Measurements from ENCODE around the gene FAM83G.

DNA sequence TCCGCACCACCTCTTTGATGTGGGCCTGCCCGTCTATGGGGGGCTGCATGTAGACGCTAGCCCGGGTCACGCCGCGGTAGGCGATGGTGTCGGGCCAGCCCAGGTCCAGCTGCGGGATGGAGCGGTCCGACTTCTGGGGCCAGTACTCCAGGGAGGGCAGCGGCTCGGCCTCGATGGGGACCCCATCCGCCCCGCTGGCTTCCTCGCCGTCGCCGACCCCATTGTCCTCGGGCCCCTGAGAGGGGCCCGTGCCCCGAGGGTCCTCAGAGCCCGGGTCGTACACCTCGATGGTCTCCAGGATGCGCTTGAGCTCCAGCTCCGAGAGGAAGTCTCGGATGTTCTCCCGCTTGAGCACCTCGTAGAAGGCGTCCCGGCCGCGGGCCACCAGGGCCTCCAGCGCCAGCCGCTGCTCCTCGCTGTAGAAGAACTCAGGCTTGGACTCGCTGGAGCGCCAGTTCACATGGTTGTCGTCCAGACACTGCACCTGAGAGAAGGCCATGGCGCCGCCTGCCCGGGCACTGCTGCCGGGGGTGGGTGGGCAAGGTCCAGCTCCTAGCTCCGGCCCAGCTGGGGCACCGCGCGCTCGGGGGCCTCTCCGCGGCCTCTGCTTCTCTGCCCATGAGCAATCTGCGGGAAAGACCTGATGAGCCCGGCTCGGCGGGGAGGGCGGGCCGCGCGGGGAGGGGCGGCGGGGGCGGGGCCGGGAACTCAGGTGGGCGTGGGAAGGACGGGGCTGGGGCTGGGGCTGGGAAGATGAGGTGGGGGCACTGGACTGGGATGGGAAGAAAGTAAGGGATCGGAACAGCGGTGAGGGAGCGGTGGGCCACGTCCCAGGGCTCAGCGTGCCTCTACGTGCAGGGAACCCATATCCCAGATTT, 782 bp downstream of the FAM83G start:
- TF ChIP-seq POLR2AphosphoS5 (IDR thresholded peaks at IDR 0.05), result no peak
- TF ChIP-seq, protein P1, sequence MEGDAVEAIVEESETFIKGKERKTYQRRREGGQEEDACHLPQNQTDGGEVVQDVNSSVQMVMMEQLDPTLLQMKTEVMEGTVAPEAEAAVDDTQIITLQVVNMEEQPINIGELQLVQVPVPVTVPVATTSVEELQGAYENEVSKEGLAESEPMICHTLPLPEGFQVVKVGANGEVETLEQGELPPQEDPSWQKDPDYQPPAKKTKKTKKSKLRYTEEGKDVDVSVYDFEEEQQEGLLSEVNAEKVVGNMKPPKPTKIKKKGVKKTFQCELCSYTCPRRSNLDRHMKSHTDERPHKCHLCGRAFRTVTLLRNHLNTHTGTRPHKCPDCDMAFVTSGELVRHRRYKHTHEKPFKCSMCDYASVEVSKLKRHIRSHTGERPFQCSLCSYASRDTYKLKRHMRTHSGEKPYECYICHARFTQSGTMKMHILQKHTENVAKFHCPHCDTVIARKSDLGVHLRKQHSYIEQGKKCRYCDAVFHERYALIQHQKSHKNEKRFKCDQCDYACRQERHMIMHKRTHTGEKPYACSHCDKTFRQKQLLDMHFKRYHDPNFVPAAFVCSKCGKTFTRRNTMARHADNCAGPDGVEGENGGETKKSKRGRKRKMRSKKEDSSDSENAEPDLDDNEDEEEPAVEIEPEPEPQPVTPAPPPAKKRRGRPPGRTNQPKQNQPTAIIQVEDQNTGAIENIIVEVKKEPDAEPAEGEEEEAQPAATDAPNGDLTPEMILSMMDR (IDR thresholded peaks at IDR 0.05), result no peak
